HepG2 (cell line): Measurements from ENCODE around the gene SYNGR2. TPM values are rescaled to one million over a fixed set of nuclear protein-coding genes. Genes with fewer than 3 reads are reported as not detected.

ENCODE experiments used
- CENPX ChIP-seq: sonication (generic); formaldehyde crosslinking; IDR thresholded peaks from 2 replicates; pipeline ENCODE4 v1.9.0; 2021; ENCODE audit warnings: mild to moderate bottlenecking, missing genetic modification reagents, moderate library complexity
- FOXP1 ChIP-seq, 2 experiments: fragments of 450-650 bp in 1 of 2; IDR thresholded peaks; 2 replicates each; pipeline ENCODE4 v1.6.1; 2017 to 2018; ENCODE audit warnings: antibody characterized with exemption in 1 of 2
- IRF2 ChIP-seq: IDR thresholded peaks from 2 replicates; pipeline ENCODE4 v1.6.1; 2018; ENCODE audit warnings: missing genetic modification reagents, missing compliant biosample characterization
- MEIS1 ChIP-seq: sonication (generic); formaldehyde crosslinking; IDR thresholded peaks from 2 replicates; pipeline ENCODE4 v1.9.0; 2021; ENCODE audit warnings: mild to moderate bottlenecking, missing genetic modification reagents, moderate library complexity, borderline replicate concordance
- MTF1 ChIP-seq: sonication (generic); formaldehyde crosslinking; IDR thresholded peaks from 2 replicates; pipeline ENCODE4 v1.5.0; 2020; ENCODE audit warnings: missing genetic modification reagents
- NAIF1 ChIP-seq: sonication (generic); formaldehyde crosslinking; IDR thresholded peaks from 2 replicates; pipeline ENCODE4 v1.5.0; 2020; ENCODE audit warnings: mild to moderate bottlenecking, missing genetic modification reagents, borderline replicate concordance
- PAX8 ChIP-seq: sonication (generic); formaldehyde crosslinking; IDR thresholded peaks from 2 replicates; pipeline ENCODE4 v1.8.0; 2022; ENCODE audit warnings: mild to moderate bottlenecking, missing genetic modification reagents, borderline replicate concordance
- PRPF4 ChIP-seq: fragments of 200-400 bp; formaldehyde crosslinking; IDR thresholded peaks from 2 replicates; pipeline ENCODE4 v1.6.1; 2016; ENCODE audit warnings: low read length, low read depth; ENCODE audit not compliant: poor library complexity, severe bottlenecking
- RARA ChIP-seq: IDR thresholded peaks from 2 replicates; pipeline ENCODE4 v1.6.1; 2016; ENCODE audit warnings: missing genetic modification reagents, missing compliant biosample characterization
- RARG ChIP-seq: sonication (generic); formaldehyde crosslinking; IDR thresholded peaks from 2 replicates; pipeline ENCODE4 v1.4.0; 2020; ENCODE audit warnings: low read depth, mild to moderate bottlenecking, missing genetic modification reagents
- SIN3A ChIP-seq: IDR thresholded peaks from 2 replicates; pipeline ENCODE4 v1.6.1; 2011; ENCODE audit warnings: low read depth, mild to moderate bottlenecking, control low read depth, low read length, borderline replicate concordance
- SMARCE1 ChIP-seq: fragments of 450-650 bp; IDR thresholded peaks from 2 replicates; pipeline ENCODE4 v1.6.1; 2017; ENCODE audit warnings: borderline replicate concordance
- ZFP41 ChIP-seq: sonication (generic); formaldehyde crosslinking; IDR thresholded peaks from 2 replicates; pipeline ENCODE4 v1.4.0; 2020; ENCODE audit warnings: mild to moderate bottlenecking, missing genetic modification reagents, borderline replicate concordance
- ZKSCAN1 ChIP-seq: fragments of 150-350 bp; IDR thresholded peaks from 2 replicates; pipeline ENCODE4 v1.6.1; 2014; ENCODE audit warnings: low read length
- ZMAT3 ChIP-seq: sonication (generic); formaldehyde crosslinking; conservative IDR thresholded peaks from 2 replicates; pipeline ENCODE4 v1.7.0; 2021; ENCODE audit warnings: missing genetic modification reagents
- ZNF12 ChIP-seq: sonication (generic); formaldehyde crosslinking; IDR thresholded peaks from 2 replicates; pipeline ENCODE4 v1.5.0; 2020; ENCODE audit warnings: missing genetic modification reagents
- ZNF337 ChIP-seq: sonication (generic); formaldehyde crosslinking; IDR thresholded peaks from 2 replicates; pipeline ENCODE4 v1.5.1; 2020; ENCODE audit warnings: missing genetic modification reagents, low read depth, mild to moderate bottlenecking, borderline replicate concordance
- ZNF468 ChIP-seq: sonication (generic); formaldehyde crosslinking; IDR thresholded peaks from 2 replicates; pipeline ENCODE4 v1.8.0; 2022; ENCODE audit warnings: mild to moderate bottlenecking, moderate library complexity, missing genetic modification reagents
- ZNF724P ChIP-seq: sonication (generic); formaldehyde crosslinking; IDR thresholded peaks from 2 replicates; pipeline ENCODE4 v1.8.0; 2022; ENCODE audit warnings: missing genetic modification reagents, borderline replicate concordance
- ZNF792 ChIP-seq: IDR thresholded peaks from 2 replicates; pipeline ENCODE4 v1.6.1; 2016
- ZSCAN22 ChIP-seq: sonication (generic); formaldehyde crosslinking; IDR thresholded peaks from 2 replicates; pipeline ENCODE4 v1.4.0; 2020; ENCODE audit warnings: mild to moderate bottlenecking, missing genetic modification reagents
- ZSCAN31 ChIP-seq: sonication (generic); formaldehyde crosslinking; IDR thresholded peaks from 2 replicates; pipeline ENCODE4 v1.5.0; 2020; ENCODE audit warnings: low read depth, mild to moderate bottlenecking, missing genetic modification reagents
- polyA plus RNA-seq, 8 experiments: library from polyadenylated mRNA; depleted of rRNA in 3 of 8; stranded (reverse) in 7 of 8; unstranded in 1 of 8; fragments of >200 nt; fragmentation: Illumina TruSeq in 4 of 8; extraction: Trizol in 4 of 8; gene quantifications; 2 replicates each; pipeline versions ENCODE4 v1.2.1 to v1.2.3, GENCODE V29; 2011 to 2016; ENCODE audit warnings: low read depth in 4 of 8, missing spikeins in 1 of 8, mixed read lengths in 1 of 8; ENCODE audit not compliant: insufficient read depth in 1 of 8
- total RNA-seq, 5 experiments: library from RNA; depleted of rRNA; stranded (reverse); fragments of >200 nt; fragmentation: Illumina TruSeq; extraction: Trizol; gene quantifications; 2 replicates each; pipeline ENCODE4 v1.2.3, GENCODE V29; 2016; ENCODE audit warnings: low read depth in 1 of 5
- TF ChIP-seq, protein P1 (sequence below): IDR thresholded peaks from 2 replicates; pipeline ENCODE4 v1.6.1; 2016; ENCODE audit warnings: missing genetic modification reagents, missing compliant biosample characterization
- TF ChIP-seq, protein P2 (sequence below): IDR thresholded peaks from 2 replicates; pipeline ENCODE4 v1.6.1; 2016; ENCODE audit warnings: mild to moderate bottlenecking, missing biosample characterization, missing genetic modification reagents
- TF ChIP-seq, protein P3 (sequence below): sonication (generic); formaldehyde crosslinking; IDR thresholded peaks from 2 replicates; pipeline ENCODE4 v1.8.0; 2022; ENCODE audit warnings: missing genetic modification reagents, low read depth, mild to moderate bottlenecking, borderline replicate concordance

SYNGR2 gene
- total and polyA plus RNA-seq, 2 of the 13 experiments (the other 11 are each of a cell fraction or from before 2014, with no cell fraction given) = 46.7 to 170 TPM

DNA sequence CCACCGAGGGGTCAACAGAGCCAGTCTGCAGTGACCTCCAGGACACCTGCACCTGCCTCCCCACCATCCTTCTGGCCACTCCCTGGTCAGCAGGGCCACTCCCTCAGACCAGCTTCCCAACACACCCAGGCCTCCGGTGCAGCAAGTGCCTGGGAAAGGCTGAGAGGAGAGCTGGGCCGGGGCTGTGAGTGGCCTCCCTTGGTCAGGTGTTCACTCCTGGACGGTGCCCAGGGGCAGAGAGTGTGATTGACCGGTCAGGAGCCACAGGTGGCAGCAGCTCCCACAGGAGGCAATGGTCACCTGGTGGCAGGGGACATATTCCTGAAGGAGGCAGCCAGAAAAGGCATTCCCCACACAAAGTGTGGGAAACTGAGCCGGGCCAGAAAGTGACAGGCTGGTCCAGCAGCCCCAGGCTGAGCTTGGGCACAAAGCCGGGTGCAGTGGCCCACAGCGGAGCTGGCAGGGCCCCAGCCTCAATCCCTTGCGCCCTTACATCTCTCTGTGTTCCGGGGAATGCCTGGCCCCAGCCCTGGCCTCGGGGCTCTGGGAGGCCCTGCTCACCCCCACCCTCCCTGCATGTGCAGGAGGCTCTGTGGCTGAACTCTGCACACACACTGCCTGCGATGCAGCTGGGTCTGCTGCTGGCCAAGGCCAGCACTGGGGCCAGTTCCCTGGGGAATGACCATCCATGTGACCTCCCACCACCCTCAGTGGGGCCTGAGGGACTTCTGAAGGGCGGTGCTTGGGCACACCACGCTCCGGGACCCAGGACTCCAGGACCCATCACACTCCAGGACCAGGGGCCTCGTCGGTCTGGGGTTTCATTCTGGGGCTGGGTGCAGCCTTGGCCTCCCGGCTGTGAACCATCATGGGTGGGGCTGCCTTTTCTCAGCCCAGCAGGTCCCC is 23.4 kb upstream of the SYNGR2 start (continued):
- no peak for TF ChIP-seq ZSCAN22 (CRISPR knock-in tag)
- peak; percentile 55; the same call in 1 of the 2 replicates for TF ChIP-seq SIN3A
- peak; percentile 84 for TF ChIP-seq ZSCAN31 (CRISPR knock-in tag)
- TF ChIP-seq ZNF468 (CRISPR knock-in tag) = no peak
- TF ChIP-seq MEIS1 (CRISPR knock-in tag) = no peak; the same call in 1 of the 2 replicates
- TF ChIP-seq, protein P1, sequence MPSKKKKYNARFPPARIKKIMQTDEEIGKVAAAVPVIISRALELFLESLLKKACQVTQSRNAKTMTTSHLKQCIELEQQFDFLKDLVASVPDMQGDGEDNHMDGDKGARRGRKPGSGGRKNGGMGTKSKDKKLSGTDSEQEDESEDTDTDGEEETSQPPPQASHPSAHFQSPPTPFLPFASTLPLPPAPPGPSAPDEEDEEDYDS (CRISPR knock-in tag) = peak; percentile 54; the same call in 1 of the 2 replicates
- TF ChIP-seq RARG = no peak
- TF ChIP-seq, protein P2, sequence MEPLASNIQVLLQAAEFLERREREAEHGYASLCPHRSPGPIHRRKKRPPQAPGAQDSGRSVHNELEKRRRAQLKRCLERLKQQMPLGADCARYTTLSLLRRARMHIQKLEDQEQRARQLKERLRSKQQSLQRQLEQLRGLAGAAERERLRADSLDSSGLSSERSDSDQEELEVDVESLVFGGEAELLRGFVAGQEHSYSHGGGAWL (CRISPR knock-in tag) = peak; percentile 43; the same call in 1 of the 2 replicates
- TF ChIP-seq PAX8 (CRISPR knock-in tag) = no peak
- TF ChIP-seq NAIF1 (CRISPR knock-in tag) = peak; percentile 66; the same call in 1 of the 2 replicates
- TF ChIP-seq IRF2 = peak; percentile 78; the same call in 1 of the 2 replicates
- 0 out of 2 replicates have a peak, but pooled peaks have one; percentile 23 for TF ChIP-seq ZNF337 (CRISPR knock-in tag)
- TF ChIP-seq ZNF792 (CRISPR knock-in tag) = peak; percentile 86; the same call in 1 of the 2 replicates
- TF ChIP-seq ZNF724P = no peak
- TF ChIP-seq FOXP1 (IDR thresholded peaks at IDR 0.05) = no peak
- TF ChIP-seq FOXP1 (CRISPR knock-in tag; IDR thresholded peaks at IDR 0.05) = no peak
- peak; percentile 82 for TF ChIP-seq ZMAT3
- no peak for TF ChIP-seq CENPX (CRISPR knock-in tag)
- no peak for TF ChIP-seq MTF1 (CRISPR knock-in tag)
- no peak for TF ChIP-seq ZKSCAN1
- 0 out of 2 replicates have a peak, but pooled peaks have one; percentile 21 for TF ChIP-seq ZNF12 (CRISPR knock-in tag)
- TF ChIP-seq PRPF4 = no peak
- no peak for TF ChIP-seq SMARCE1
- TF ChIP-seq ZFP41 (CRISPR knock-in tag) = no peak
- TF ChIP-seq RARA = peak; percentile 79
- TF ChIP-seq, protein P3, sequence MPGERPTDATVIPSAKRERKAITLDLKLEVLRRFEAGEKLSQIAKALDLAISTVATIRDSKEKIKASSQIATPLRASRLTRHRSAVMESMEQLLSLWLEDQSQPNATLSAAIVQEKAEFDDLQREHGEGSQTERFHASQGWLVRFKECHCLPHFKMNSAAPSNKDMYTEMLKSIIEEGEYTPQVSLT (CRISPR knock-in tag) = no peak
